NOMO-1 treated with dmso at 0.1 percent for 144 hours (cell line): ENCODE results near the gene MYO18B.

Experiments
- DNase-seq: peaks from one replicate; lab custom pipeline; 2025; ENCODE audit not compliant: unreplicated experiment; lab: John Stamatoyannopoulos, UW

MYO18B gene

GRCh38 chr22:25774575-25775026, 32.6 kb downstream of the MYO18B start:
- no peak for DNase-seq

GRCh38 chr22:25775531-25775930, 33.5 kb downstream of the MYO18B start:
- DNase-seq = no peak

- no peak for DNase-seq
These were observed 35.4 kb downstream of the MYO18B start for GRCh38 chr22:25777411-25777810.

GRCh38 chr22:25777870-25778269, 35.9 kb downstream of the MYO18B start:
- DNase-seq = peak; percentile 9

- DNase-seq = no peak
These were observed 37.4 kb downstream of the MYO18B start for GRCh38 chr22:25779426-25779825.

GRCh38 chr22:25779890-25780289, 37.9 kb downstream of the MYO18B start:
- no peak for DNase-seq

- no peak for DNase-seq
These were observed 38.7 kb downstream of the MYO18B start for GRCh38 chr22:25780673-25781072.

GRCh38 chr22:25781801-25782200, 39.8 kb downstream of the MYO18B start:
- no peak for DNase-seq

GRCh38 chr22:25782831-25783230, 40.8 kb downstream of the MYO18B start:
- no peak for DNase-seq

- DNase-seq = no peak
These were observed 41.9 kb downstream of the MYO18B start for GRCh38 chr22:25783856-25784255.

- DNase-seq = no peak
These were observed 44.2 kb downstream of the MYO18B start for GRCh38 chr22:25786165-25786564.

- no peak for DNase-seq
These were observed 49.6 kb downstream of the MYO18B start for GRCh38 chr22:25791556-25791955.

GRCh38 chr22:25795478-25795877, 53.5 kb downstream of the MYO18B start:
- DNase-seq = no peak

- no peak for DNase-seq
These were observed 55.7 kb downstream of the MYO18B start for GRCh38 chr22:25797498-25798290.

GRCh38 chr22:25800766-25801165, 58.8 kb downstream of the MYO18B start:
- DNase-seq = no peak

- no peak for DNase-seq
These were observed 60.0 kb downstream of the MYO18B start for GRCh38 chr22:25802018-25802417.

- DNase-seq = no peak
These were observed 62.7 kb downstream of the MYO18B start for GRCh38 chr22:25804676-25805075.

GRCh38 chr22:25806579-25806978, 64.6 kb downstream of the MYO18B start:
- no peak for DNase-seq

GRCh38 chr22:25814685-25815084, 72.7 kb downstream of the MYO18B start:
- no peak for DNase-seq

GRCh38 chr22:25815561-25815960, 73.6 kb downstream of the MYO18B start:
- DNase-seq = no peak

- no peak for DNase-seq
These were observed 74.6 kb downstream of the MYO18B start for GRCh38 chr22:25816522-25817059.

- DNase-seq = no peak
These were observed 75.3 kb downstream of the MYO18B start for GRCh38 chr22:25817092-25817943.
